Left ventricle myocardium inferior (tissue), 1 donor: ENCODE data around the gene MB21D2. TPM values are rescaled to one million over a fixed set of nuclear protein-coding genes. Genes with fewer than 3 reads are reported as not detected.

ENCODE experiments used
- DNase-seq: peaks from one replicate; pipeline ENCODE4 v3.0.0-alpha.2; 2020
- H3K27ac ChIP-seq: fragments of 200-600 bp; replicated peaks from 2 replicates; pipeline ENCODE4 v1.8.0; 2021
- H3K27me3 ChIP-seq: fragments of 200-600 bp; 2 replicates; pipeline ENCODE4 v1.8.0; 2021; ENCODE audit warnings: low read depth
- H3K36me3 ChIP-seq: fragments of 200-600 bp; 2 replicates; pipeline ENCODE4 v1.8.0; 2021
- H3K4me1 ChIP-seq: fragments of 200-600 bp; 2 replicates; pipeline ENCODE4 v1.8.0; 2021
- H3K4me3 ChIP-seq: fragments of 200-600 bp; 2 replicates; pipeline ENCODE4 v1.8.0; 2021; ENCODE audit warnings: mild to moderate bottlenecking, moderate library complexity
- H3K9me3 ChIP-seq: fragments of 200-600 bp; replicated peaks from 2 replicates; pipeline ENCODE4 v1.8.0; 2021
- intact Hi-C: fragments of 100-400 bp; cut with micrococcal nuclease; formaldehyde crosslinking; loops from one replicate; pipeline ENCODE4 v1.11.0; 2022
- total RNA-seq: library from RNA; stranded (reverse); fragmentation: NEBNext Ultra II Directional; extraction: Animal tissue kit (Norgen Biotek cat#: 25700); gene quantifications from one replicate; pipeline ENCODE4 v1.2.1, GENCODE V29; 2021
- TF ChIP-seq, protein P1 (sequence below): fragments of 200-600 bp; IDR thresholded peaks from 2 replicates; pipeline ENCODE4 v1.8.0; 2021; ENCODE audit warnings: antibody characterized with exemption, mild to moderate bottlenecking, borderline replicate concordance
- donor health status: DM: no; HTN: yes; CAD: no; lungs with severe emphysema.

The MB21D2 gene
- total RNA-seq, 1 donor from 2014 or later, result 1.8 TPM

DNA sequence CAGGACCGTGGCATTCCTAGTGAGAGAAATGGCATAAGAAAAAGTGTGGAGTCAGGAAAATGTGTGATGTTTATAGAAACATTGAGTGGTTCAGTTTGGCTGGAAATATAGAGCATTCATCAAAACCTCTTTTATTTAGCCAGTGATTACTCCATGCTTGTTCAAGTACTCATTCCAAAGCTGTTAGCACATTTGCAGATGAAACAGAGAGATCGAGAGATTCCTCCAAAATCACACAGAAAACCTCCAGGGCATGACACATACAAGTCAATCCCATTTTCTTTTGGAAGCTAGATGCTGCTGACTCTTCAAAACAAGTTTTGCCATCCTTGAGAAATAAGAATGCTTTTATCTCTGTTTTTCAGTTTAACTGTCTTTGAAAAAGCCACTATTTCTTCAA, 11.5 kb upstream of the MB21D2 start:
- intact Hi-C loops, result no loop called here
- TF ChIP-seq, protein P1, sequence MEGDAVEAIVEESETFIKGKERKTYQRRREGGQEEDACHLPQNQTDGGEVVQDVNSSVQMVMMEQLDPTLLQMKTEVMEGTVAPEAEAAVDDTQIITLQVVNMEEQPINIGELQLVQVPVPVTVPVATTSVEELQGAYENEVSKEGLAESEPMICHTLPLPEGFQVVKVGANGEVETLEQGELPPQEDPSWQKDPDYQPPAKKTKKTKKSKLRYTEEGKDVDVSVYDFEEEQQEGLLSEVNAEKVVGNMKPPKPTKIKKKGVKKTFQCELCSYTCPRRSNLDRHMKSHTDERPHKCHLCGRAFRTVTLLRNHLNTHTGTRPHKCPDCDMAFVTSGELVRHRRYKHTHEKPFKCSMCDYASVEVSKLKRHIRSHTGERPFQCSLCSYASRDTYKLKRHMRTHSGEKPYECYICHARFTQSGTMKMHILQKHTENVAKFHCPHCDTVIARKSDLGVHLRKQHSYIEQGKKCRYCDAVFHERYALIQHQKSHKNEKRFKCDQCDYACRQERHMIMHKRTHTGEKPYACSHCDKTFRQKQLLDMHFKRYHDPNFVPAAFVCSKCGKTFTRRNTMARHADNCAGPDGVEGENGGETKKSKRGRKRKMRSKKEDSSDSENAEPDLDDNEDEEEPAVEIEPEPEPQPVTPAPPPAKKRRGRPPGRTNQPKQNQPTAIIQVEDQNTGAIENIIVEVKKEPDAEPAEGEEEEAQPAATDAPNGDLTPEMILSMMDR, result no peak

DNA sequence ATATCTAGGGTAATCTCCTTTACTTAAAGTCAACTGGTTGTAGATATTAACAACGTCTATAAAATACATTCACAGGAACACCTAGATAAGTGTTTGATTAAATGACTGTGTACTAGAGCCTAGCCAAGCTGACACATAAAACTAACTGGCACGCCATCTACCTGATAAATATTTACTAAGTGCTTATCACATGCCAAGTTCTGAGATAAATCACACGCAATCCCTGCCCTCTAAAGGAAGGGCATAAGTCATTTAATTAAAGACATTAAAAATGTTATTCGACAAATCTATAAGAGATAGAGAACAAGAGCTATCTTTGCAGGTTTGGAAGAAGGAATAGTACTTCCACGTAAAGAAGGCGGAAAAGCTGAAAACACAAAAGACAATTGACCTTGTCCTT, 11.1 kb upstream of the MB21D2 start:
- intact Hi-C loops, result no loop called here
- no peaks in the 10 kb centered on the region for H3K27me3 ChIP-seq
- DNase-seq, result no peak
- H3K4me3 ChIP-seq, result no peak overlapping the region
- TF ChIP-seq, protein P1, result no peak
- no peaks in the 10 kb centered on the region for H3K4me1 ChIP-seq
- H3K36me3 ChIP-seq, result no peaks in the 10 kb centered on the region
- no peak overlapping the region for H3K27ac ChIP-seq
- H3K9me3 ChIP-seq, result no peaks in the 10 kb centered on the region

More for the DNA sequence above, 11.5 kb upstream of the MB21D2 start:
- Histone ChIP-seq H3K9me3 (no peaks in the 10 kb centered on the region), H3K4me3 (no peak overlapping the region), H3K27me3 (no peaks in the 10 kb centered on the region), H3K36me3 (no peaks in the 10 kb centered on the region), H3K27ac (no peak overlapping the region), H3K4me1 (no peaks in the 10 kb centered on the region)
- no peak for DNase-seq

DNA sequence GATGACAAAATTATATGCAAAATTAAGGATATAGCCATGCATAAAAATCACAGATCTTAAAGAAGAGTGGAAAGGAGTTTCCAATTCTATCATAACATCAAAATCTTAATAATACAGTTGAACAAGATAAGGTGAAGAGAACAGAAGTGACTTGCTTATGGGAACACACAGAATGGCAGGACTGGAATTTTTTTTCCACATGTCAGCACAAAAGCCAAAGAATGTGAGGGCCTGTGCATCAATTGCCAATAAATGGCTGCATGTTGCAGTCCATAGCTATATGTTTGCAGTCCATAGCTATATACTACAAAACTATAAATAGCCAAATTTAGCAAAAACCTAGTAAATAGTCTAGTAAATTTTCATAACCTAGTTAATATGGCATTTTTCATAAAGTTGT, 10.4 kb upstream of the MB21D2 start:
- H3K9me3 ChIP-seq, result no peaks in the 10 kb centered on the region
- TF ChIP-seq, protein P1, result no peak
- H3K27me3 ChIP-seq, result no peaks in the 10 kb centered on the region
- no peaks in the 10 kb centered on the region for H3K36me3 ChIP-seq
- H3K4me1 ChIP-seq, result no peaks in the 10 kb centered on the region
- H3K27ac ChIP-seq, result no peak overlapping the region
- H3K4me3 ChIP-seq, result no peak overlapping the region
- intact Hi-C loops, result no loop called here
- no peak for DNase-seq

DNA sequence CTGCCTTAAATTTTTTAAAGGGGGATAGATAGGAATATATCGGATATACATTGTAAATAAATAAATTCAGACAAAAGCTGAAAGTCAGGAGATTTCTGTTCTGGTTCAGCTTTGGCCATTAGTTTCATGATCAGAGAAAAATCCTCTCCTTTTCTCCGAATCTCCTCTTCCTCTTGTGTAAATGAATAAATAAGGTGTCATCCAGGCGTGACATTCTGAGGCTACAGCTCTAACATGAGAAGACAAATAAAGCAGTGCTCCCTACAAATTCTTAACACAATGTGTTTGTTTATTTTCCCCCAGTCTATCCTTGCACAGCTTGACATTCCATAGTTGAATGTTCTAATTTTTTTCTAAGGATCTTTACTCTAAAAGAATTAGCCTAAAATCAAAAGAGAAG, 9.4 kb upstream of the MB21D2 start:
- no peaks in the 10 kb centered on the region for H3K9me3 ChIP-seq
- TF ChIP-seq, protein P1, result no peak
- peaks cover 5% of the 10 kb centered on the region for H3K4me1 ChIP-seq
- DNase-seq, result no peak
- intact Hi-C loops, result no loop called here
- no peak overlapping the region for H3K27ac ChIP-seq
- H3K36me3 ChIP-seq, result no peaks in the 10 kb centered on the region
- no peak overlapping the region for H3K4me3 ChIP-seq
- no peaks in the 10 kb centered on the region for H3K27me3 ChIP-seq

DNA sequence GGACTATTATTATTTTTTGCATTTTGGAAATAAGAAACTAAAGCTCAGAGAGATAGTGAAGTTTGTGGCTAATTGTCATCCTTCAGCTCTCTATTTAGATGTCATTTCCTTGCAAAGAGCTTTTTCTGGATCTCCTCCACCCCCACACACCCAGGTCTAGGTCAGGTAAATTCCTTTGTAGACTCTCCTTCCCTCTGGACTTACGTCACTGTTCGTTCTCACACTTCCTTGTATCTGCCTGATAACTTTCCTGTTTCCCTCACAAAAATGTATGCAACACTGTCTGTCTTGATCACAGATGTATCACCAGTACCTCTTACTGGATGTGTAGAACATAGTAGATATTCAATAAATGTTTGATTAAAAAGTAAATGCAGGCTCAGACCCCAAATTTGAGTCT, 6.1 kb upstream of the MB21D2 start:
- Histone ChIP-seq H3K36me3 (no peaks in the 10 kb centered on the region), H3K4me1 (peaks cover 17% of the 10 kb centered on the region), H3K9me3 (no peaks in the 10 kb centered on the region), H3K4me3 (no peak overlapping the region), H3K27me3 (no peaks in the 10 kb centered on the region), H3K27ac (no peak overlapping the region)
- intact Hi-C loops, result no loop called here
- no peak for DNase-seq
- TF ChIP-seq, protein P1, result no peak

DNA sequence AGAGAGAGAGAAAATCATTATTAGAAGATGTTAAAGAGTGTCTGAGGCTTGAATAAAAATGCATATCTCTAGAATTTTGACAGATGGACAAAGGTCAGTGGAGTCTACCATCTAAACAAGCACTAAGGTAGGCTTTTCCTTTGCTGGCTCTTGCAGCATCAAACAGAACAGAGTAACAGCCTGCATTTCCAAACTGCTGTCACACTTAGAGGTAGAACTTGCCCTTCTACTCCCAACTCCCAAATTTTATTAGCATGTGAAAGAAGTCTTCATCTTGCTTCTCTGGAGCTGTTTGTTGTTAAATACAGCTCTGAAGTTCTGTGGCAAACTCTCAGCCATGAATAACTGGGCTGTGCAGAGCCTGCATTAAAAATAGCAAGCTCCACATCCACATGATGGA, 4.1 kb upstream of the MB21D2 start:
- H3K9me3 ChIP-seq, result no peaks in the 10 kb centered on the region
- H3K27me3 ChIP-seq, result no peaks in the 10 kb centered on the region
- TF ChIP-seq, protein P1, result no peak
- peaks cover 35% of the 10 kb centered on the region for H3K4me1 ChIP-seq
- no peak overlapping the region for H3K27ac ChIP-seq
- no peaks in the 10 kb centered on the region for H3K36me3 ChIP-seq
- no peak overlapping the region for H3K4me3 ChIP-seq
- no peak for DNase-seq
- intact Hi-C loops, result no loop called here
